Astrocyte of the cerebellum (primary cell): ENCODE results near the gene CNTNAP2.

ENCODE experiments used
- DNase-seq: peaks from one replicate; pipeline ENCODE4 v3.0.0-alpha.2; 2011; ENCODE audit warnings: low read depth
- H3K4me3 ChIP-seq: 2 replicates; pipeline ENCODE4 v1.5.1; 2011; ENCODE audit warnings: mild to moderate bottlenecking, low read depth, low read length, moderate library complexity
- in situ Hi-C: cut with HindIII; loops from 2 replicates; pipeline ENCODE4 v1.10.0; 2017; ENCODE audit warnings: low sequenced_read_pairs
- TF ChIP-seq, protein P1 (sequence below): IDR thresholded peaks from 2 replicates; pipeline ENCODE4 v1.5.1; 2012; ENCODE audit warnings: low read length, low read depth, moderate library complexity, mild to moderate bottlenecking; ENCODE audit errors: missing control alignments

CNTNAP2 gene

DNA sequence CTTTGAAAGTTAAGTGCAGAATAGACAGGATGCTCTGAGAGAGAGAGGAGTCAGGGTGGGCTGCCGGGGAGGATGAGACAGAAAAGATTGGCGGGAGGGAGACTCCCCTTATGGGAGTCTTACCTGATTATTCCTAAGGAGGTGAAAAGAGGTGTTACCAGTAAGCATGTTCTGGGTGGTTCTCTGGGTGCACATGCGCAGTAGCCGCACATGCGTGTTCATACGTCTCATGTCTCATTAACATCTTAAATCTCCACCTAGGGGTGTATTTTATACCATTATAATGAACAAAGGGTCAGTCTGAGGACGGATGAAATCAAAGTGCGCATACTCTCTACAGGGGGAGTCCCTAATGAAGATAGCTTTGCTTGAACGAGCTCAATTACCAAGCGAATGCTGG lies 1881.0 kb downstream of the CNTNAP2 start:
- no peak overlapping the region for H3K4me3 ChIP-seq
- DNase-seq, result no peak
- TF ChIP-seq, protein P1, sequence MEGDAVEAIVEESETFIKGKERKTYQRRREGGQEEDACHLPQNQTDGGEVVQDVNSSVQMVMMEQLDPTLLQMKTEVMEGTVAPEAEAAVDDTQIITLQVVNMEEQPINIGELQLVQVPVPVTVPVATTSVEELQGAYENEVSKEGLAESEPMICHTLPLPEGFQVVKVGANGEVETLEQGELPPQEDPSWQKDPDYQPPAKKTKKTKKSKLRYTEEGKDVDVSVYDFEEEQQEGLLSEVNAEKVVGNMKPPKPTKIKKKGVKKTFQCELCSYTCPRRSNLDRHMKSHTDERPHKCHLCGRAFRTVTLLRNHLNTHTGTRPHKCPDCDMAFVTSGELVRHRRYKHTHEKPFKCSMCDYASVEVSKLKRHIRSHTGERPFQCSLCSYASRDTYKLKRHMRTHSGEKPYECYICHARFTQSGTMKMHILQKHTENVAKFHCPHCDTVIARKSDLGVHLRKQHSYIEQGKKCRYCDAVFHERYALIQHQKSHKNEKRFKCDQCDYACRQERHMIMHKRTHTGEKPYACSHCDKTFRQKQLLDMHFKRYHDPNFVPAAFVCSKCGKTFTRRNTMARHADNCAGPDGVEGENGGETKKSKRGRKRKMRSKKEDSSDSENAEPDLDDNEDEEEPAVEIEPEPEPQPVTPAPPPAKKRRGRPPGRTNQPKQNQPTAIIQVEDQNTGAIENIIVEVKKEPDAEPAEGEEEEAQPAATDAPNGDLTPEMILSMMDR, result no peak
- in situ Hi-C loops, result no loop called here

DNA sequence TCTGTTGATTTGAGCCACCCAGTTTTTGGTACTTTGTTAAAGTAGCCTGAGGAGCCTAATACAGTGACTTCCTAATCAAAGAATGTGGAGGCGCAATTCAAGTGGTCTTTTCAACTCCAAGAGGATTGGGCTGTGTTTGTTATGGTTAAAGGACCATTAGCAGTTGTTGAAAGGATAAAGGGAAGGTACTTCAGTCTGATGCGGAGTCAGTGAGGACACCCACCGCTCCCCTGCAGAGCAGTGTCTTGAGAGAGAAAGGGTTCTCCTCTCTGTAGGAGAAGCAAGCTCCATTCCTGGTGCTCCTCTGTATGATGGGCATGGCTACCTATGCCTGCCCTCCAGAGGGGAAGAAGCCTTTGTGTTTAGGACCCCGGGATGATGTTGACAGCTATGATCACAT lies 1883.4 kb downstream of the CNTNAP2 start:
- TF ChIP-seq, protein P1, result no peak

DNA sequence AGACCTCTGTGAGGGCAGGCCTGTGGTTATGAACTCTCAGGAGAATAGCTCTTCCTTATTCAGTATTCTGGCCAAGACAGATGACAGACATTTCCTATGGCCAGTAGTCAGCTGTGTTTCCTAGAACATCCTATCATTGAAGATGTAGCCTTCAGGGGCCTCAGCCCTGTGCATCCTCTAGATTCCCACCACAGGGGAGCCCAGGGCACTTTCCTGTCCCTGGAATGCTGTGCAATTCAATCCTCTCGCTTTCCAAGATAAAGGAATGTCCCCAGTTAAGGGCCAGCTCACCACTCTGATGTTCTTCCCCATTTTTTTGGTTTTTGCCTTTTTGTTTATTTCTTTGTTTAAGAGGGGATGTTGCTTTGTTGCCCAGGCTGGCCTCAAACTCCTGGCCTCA lies 1895.2 kb downstream of the CNTNAP2 start:
- H3K4me3 ChIP-seq, result no peak overlapping the region
- DNase-seq, result no peak
- TF ChIP-seq, protein P1, result no peak
- in situ Hi-C loops, result no loop called here

More for the DNA sequence above, 1883.4 kb downstream of the CNTNAP2 start:
- no peak for DNase-seq
- H3K4me3 ChIP-seq, result no peak overlapping the region
- in situ Hi-C loops, result no loop called here

DNA sequence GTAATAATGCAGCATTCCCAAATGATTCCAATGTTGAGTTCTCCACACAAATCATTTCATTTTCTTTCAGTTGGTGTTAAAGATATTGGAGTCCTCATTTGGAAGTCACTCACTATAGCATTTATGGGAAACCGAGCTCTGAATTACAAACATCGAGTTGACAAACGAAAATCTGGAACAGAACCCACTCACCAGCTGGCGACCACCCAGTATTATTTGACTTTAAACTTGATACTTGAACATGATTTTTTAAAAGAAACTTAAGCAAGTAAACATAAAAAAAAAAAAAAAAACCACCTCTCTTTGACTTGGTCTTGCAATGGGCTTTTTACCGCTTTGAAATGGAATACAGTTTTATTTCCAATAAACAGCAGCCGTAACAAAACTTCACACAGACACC lies 1897.4 kb downstream of the CNTNAP2 start:
- DNase-seq, result no peak
- no peak overlapping the region for H3K4me3 ChIP-seq
- in situ Hi-C loops, result no loop called here
- TF ChIP-seq, protein P1, result no peak

DNA sequence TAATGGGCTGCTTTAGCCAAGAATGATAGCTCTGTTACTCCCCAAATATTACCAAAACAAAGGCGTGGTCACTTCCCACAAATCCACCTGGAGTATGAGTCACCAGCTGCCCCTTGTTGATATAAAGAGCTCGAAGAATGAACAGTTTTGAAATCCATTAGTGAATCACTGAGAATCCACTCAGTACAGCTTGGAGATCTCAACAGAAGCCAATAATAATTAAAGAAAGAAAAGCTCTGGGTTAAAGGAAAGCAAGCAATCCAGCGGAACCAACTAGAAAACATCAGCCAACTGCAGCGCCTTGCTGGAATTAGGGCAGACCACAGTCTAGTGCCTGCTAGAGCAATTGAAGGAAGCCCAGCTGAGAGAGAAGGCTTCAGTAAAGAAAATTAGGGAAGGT lies 1897.9 kb downstream of the CNTNAP2 start:
- DNase-seq, result no peak
- TF ChIP-seq, protein P1, result no peak
- H3K4me3 ChIP-seq, result no peak overlapping the region
- in situ Hi-C loops, result no loop called here

DNA sequence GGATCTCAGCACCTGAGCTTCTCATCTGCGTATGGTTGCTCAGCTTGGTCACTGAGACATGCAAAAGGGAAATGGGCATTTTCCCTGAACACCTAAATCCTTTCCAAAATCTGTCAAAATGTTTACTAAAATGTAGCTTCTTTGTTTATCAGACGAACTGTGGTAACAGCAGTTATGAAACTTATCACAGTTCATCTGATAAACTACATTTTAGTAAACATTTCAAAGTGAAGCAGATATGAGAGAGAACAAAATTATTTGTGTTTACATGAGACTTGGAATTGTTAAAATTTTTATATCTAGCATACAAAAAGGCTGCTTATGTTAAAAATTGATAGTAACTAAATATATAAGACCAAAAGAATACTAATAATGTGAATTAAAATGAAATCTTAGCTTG lies 1900.5 kb downstream of the CNTNAP2 start:
- TF ChIP-seq, protein P1, result no peak
- in situ Hi-C loops, result no loop called here
- DNase-seq, result no peak
- H3K4me3 ChIP-seq, result no peak overlapping the region

DNA sequence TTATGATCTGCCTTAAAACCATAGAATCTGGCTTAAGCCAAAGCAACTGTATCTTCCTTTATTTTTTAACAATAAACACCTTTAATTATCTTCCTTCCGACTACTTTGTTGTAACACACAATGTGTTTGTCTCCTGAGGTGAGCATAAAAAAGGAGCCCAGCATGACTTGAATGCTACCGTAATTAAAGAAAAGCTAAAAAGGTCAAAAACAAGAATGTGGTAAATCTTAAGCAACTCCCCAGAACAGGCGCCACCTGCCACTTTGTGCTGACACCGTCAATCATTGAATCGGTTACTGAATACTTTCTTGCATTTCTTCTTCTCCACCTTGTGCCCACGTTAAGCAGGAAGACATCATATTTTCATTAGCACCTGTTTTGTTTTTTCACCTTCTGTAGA lies 1904.1 kb downstream of the CNTNAP2 start:
- in situ Hi-C loops, result no loop called here
- DNase-seq, result no peak
- no peak overlapping the region for H3K4me3 ChIP-seq
- TF ChIP-seq, protein P1, result no peak
